ENCODE data around the gene BICD1.

The BICD1 gene

GRCh38 chr12:32418903-32419519, 312.4 kb downstream of the BICD1 start:
- no peak for DNase-seq

- DNase-seq: no peak
Observed at GRCh38 chr12:32419520-32419960, 312.9 kb downstream of the BICD1 start.

- DNase-seq: no peak
Observed at GRCh38 chr12:32420356-32420755, 313.7 kb downstream of the BICD1 start.

GRCh38 chr12:32423559-32423958, 316.9 kb downstream of the BICD1 start:
- no peak for DNase-seq

GRCh38 chr12:32431025-32431424, 324.4 kb downstream of the BICD1 start:
- no peak for DNase-seq

All from NCI-H526 (cell line).